Head of caudate nucleus (tissue), 42 donors: ENCODE measurements around the gene GPC5.
"Not testable (repeated sequence)": the region's sequence is repeated elsewhere in the genome, so short reads cannot be mapped to it uniquely, and the experiment has no call there.

Source experiments
- DNase-seq, 42 donors: peaks; one replicate each; pipeline versions ENCODE4 v3.0.0 to v3.0.0-alpha.2; 2020 to 2021; ENCODE audit warnings: mixed read lengths in 7 of 42
- intact Hi-C: fragments of 100-400 bp; cut with DNase I; formaldehyde crosslinking; loops from one replicate; pipeline ENCODE4 v1.15.0; 2022

The GPC5 gene

GRCh38 chr13:92232871-92233270 lies 834.5 kb downstream of the GPC5 start:
- intact Hi-C loops, result no loop called here
- DNase-seq, result no peak

- intact Hi-C loops, result no loop called here
- DNase-seq, result no peak
These were observed 853.3 kb downstream of the GPC5 start for GRCh38 chr13:92251671-92252210.

- no peak for DNase-seq
These were observed 857.1 kb downstream of the GPC5 start for GRCh38 chr13:92255526-92255925.

GRCh38 chr13:92256211-92256610 lies 857.8 kb downstream of the GPC5 start:
- no peak for DNase-seq
- intact Hi-C loops, result no loop called here

More at GRCh38 chr13:92255526-92255925, 857.1 kb downstream of the GPC5 start:
- intact Hi-C loops, result no loop called here

GRCh38 chr13:92259046-92259445 lies 860.6 kb downstream of the GPC5 start:
- intact Hi-C loops, result no loop called here
- no peak for DNase-seq

GRCh38 chr13:92259523-92259922 lies 861.1 kb downstream of the GPC5 start:
- DNase-seq, result no peak
- intact Hi-C loops, result no loop called here

GRCh38 chr13:92260363-92260762 lies 861.9 kb downstream of the GPC5 start:
- intact Hi-C loops, result no loop called here
- DNase-seq, result no peak

GRCh38 chr13:92262100-92262788 lies 863.8 kb downstream of the GPC5 start:
- DNase-seq, result no peak
- intact Hi-C loops, result no loop called here

GRCh38 chr13:92265408-92265807 lies 867.0 kb downstream of the GPC5 start:
- intact Hi-C loops, result no loop called here
- no peak for DNase-seq

GRCh38 chr13:92270990-92271389 lies 872.6 kb downstream of the GPC5 start:
- DNase-seq, result no peak
- intact Hi-C loops, result no loop called here

- intact Hi-C loops, result no loop called here
These were observed 873.8 kb downstream of the GPC5 start for GRCh38 chr13:92272177-92272576.

GRCh38 chr13:92280986-92281385 lies 882.6 kb downstream of the GPC5 start:
- intact Hi-C loops, DNase-seq: not testable (repeated sequence)

More at GRCh38 chr13:92272177-92272576, 873.8 kb downstream of the GPC5 start:
- DNase-seq, result no peak

- intact Hi-C loops, DNase-seq: not testable (repeated sequence)
These were observed 892.4 kb downstream of the GPC5 start for GRCh38 chr13:92290718-92291307.

GRCh38 chr13:92294533-92294932 lies 896.1 kb downstream of the GPC5 start:
- DNase-seq, intact Hi-C loops: not testable (repeated sequence)

- intact Hi-C loops, DNase-seq: not testable (repeated sequence)
These were observed 897.8 kb downstream of the GPC5 start for GRCh38 chr13:92296154-92296671.

GRCh38 chr13:92297971-92298942 lies 899.8 kb downstream of the GPC5 start:
- intact Hi-C loops, result no loop called here

GRCh38 chr13:92300651-92301050 lies 902.2 kb downstream of the GPC5 start:
- intact Hi-C loops, result no loop called here
- DNase-seq, result no peak

More at GRCh38 chr13:92297971-92298942, 899.8 kb downstream of the GPC5 start:
- no peak for DNase-seq

GRCh38 chr13:92303428-92303827 lies 905.0 kb downstream of the GPC5 start:
- no peak for DNase-seq
- intact Hi-C loops, result no loop called here

GRCh38 chr13:92307752-92308151 lies 909.3 kb downstream of the GPC5 start:
- no peak for DNase-seq
- intact Hi-C loops, result no loop called here
